Liver (tissue), 3 donors: ENCODE results near the gene CYTL1.

ENCODE experiments used
- CTCF ChIP-seq: fragments of 150-350 bp; IDR thresholded peaks from 2 replicates; pipeline ENCODE4 v1.5.1; 2017; ENCODE audit warnings: improper control_type of control experiment, low read depth, low read length; ENCODE audit not compliant: missing input control
- RAD21 ChIP-seq, 2 donors: IDR thresholded peaks; 2 replicates each; pipeline ENCODE4 v1.6.1; 2016; ENCODE audit warnings: antibody characterized with exemption in 2 of 2, mild to moderate bottlenecking in 2 of 2
- TAF1 ChIP-seq: conservative IDR thresholded peaks from 2 replicates; pipeline ENCODE4 v1.6.1; 2016; ENCODE audit warnings: antibody characterized with exemption, mild to moderate bottlenecking
- donor health status: healthy.
- donor health status: healthy.

DNA sequence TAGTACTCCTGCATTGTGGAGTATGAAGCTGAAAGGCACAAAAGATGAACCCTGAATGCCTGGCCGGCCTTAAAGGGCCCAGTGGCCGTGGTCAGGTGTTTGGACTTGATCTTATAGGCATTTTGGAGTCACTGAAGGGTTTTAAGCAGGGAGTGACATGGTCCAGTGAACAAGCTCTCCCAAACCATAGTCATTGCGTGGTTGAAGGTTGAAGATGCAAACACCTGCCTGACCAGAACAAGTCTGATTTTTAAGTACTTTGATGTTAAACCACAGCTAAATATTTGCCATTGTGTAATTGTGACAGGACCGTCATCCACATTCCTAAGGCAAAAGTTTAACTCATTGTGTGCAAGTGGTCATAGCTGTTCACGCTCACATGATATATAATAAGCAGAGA is 35.3 kb upstream of the CYTL1 start:
- TF ChIP-seq CTCF (no peak), RAD21 (IDR thresholded peaks at IDR 0.05) (no peak), TAF1 (no peak)
